Cardiac muscle cell (in vitro differentiated cells and primary cell): ENCODE results near the gene KMT2C. TPM values are rescaled to one million over a fixed set of nuclear protein-coding genes. Genes with fewer than 3 reads are reported as not detected.
"Not testable (repeated sequence)": the region's sequence is repeated elsewhere in the genome, so short reads cannot be mapped to it uniquely, and the experiment has no call there.

Source experiments
- DNase-seq, 2 donors: peaks; one replicate each; pipeline versions ENCODE4 v3.0.0 to v3.0.0-alpha.2; 2010 to 2017; ENCODE audit warnings: low read depth in 1 of 2, low spot score in 1 of 2
- H3K27ac ChIP-seq: fragments of 200-600 bp; sonication (generic); 2 replicates; pipeline ENCODE4 v1.5.1; 2016
- H3K27me3 ChIP-seq: fragments of 200-600 bp; sonication (generic); 2 replicates; pipeline ENCODE4 v1.6.0; 2016; ENCODE audit warnings: control low read depth
- H3K36me3 ChIP-seq: fragments of 200-600 bp; sonication (generic); 2 replicates; pipeline ENCODE4 v1.5.1; 2016; ENCODE audit warnings: control low read depth
- H3K4me1 ChIP-seq: fragments of 200-600 bp; sonication (generic); 2 replicates; pipeline ENCODE4 v1.8.1; 2017; ENCODE audit warnings: low read depth, mild to moderate bottlenecking, mixed run types
- H3K4me3 ChIP-seq: fragments of 200-600 bp; sonication (generic); 2 replicates; pipeline ENCODE4 v1.5.1; 2016; ENCODE audit warnings: mild to moderate bottlenecking
- H3K9me3 ChIP-seq: fragments of 200-600 bp; sonication (generic); 2 replicates; pipeline ENCODE4 v1.5.1; 2017; ENCODE audit warnings: low read depth, mild to moderate bottlenecking, control low read depth
- CTCF ChIP-seq: IDR thresholded peaks from 2 replicates; pipeline ENCODE4 v1.5.1; 2012; ENCODE audit warnings: low read depth, mild to moderate bottlenecking, low read length
- polyA plus RNA-seq: library from polyadenylated mRNA; unstranded; fragments of >200 nt; fragmentation: Nextera tagmentation; extraction: Ambion mirVana; gene quantifications from 2 replicates; pipeline ENCODE4 v1.2.1, GENCODE V29; 2016
- total RNA-seq: library from RNA; depleted of rRNA; stranded (reverse); fragments of >200 nt; gene quantifications from 2 replicates; pipeline ENCODE4 v1.2.3, GENCODE V29; 2016

Gene KMT2C
- total and polyA plus RNA-seq, 2 experiments from 2014 or later = 22.8 to 37.3 TPM

- peaks cover 5% of the 10 kb centered on the region for H3K36me3 ChIP-seq
- H3K9me3 ChIP-seq = no peaks in the 10 kb centered on the region
- no peak overlapping the region for H3K4me3 ChIP-seq
- no peak for DNase-seq
- H3K27me3 ChIP-seq = no peaks in the 10 kb centered on the region
- TF ChIP-seq CTCF = no peak
- H3K4me1 ChIP-seq = peaks cover 36% of the 10 kb centered on the region
- H3K27ac ChIP-seq = no peak overlapping the region
Measured at GRCh38 chr7:152313217-152313616, 122.6 kb downstream of the KMT2C start.

GRCh38 chr7:152312316-152312715, 123.5 kb downstream of the KMT2C start:
- Histone ChIP-seq H3K4me1 (peaks cover 36% of the 10 kb centered on the region), H3K27me3 (no peaks in the 10 kb centered on the region), H3K27ac (no peak overlapping the region), H3K36me3 (peaks cover 11% of the 10 kb centered on the region), H3K4me3 (no peak overlapping the region), H3K9me3 (no peaks in the 10 kb centered on the region)
- peak; percentile 56 to 62 for DNase-seq
- no peak for TF ChIP-seq CTCF

GRCh38 chr7:152307902-152308301, 127.9 kb downstream of the KMT2C start:
- Histone ChIP-seq H3K27me3 (no peaks in the 10 kb centered on the region), H3K9me3 (no peaks in the 10 kb centered on the region), H3K36me3 (peaks cover 15% of the 10 kb centered on the region), H3K4me3 (no peak overlapping the region), H3K4me1 (peaks cover 20% of the 10 kb centered on the region), H3K27ac (no peak overlapping the region)
- TF ChIP-seq CTCF = no peak
- DNase-seq = no peak

- H3K9me3 ChIP-seq, H3K27me3 ChIP-seq, H3K27ac ChIP-seq, H3K36me3 ChIP-seq, H3K4me1 ChIP-seq, DNase-seq, H3K4me3 ChIP-seq: not testable (repeated sequence)
Measured at GRCh38 chr7:152299542-152300143, 136.2 kb downstream of the KMT2C start.

- H3K4me3 ChIP-seq = no peak overlapping the region
- TF ChIP-seq CTCF = no peak
- no peak overlapping the region for H3K27ac ChIP-seq
- H3K36me3 ChIP-seq = peaks cover 5% of the 10 kb centered on the region
- H3K4me1 ChIP-seq = no peaks in the 10 kb centered on the region
- DNase-seq = no peak
- H3K9me3 ChIP-seq = no peaks in the 10 kb centered on the region
- H3K27me3 ChIP-seq = no peaks in the 10 kb centered on the region
Measured at GRCh38 chr7:152292897-152293296, 142.9 kb downstream of the KMT2C start.

- H3K4me3 ChIP-seq, H3K36me3 ChIP-seq, H3K4me1 ChIP-seq, H3K27me3 ChIP-seq, H3K9me3 ChIP-seq, DNase-seq, H3K27ac ChIP-seq: not testable (repeated sequence)
Measured at GRCh38 chr7:152286972-152287371, 148.8 kb downstream of the KMT2C start.

GRCh38 chr7:152286219-152286618, 149.6 kb downstream of the KMT2C start:
- H3K4me3 ChIP-seq, H3K36me3 ChIP-seq, H3K27me3 ChIP-seq, DNase-seq, H3K27ac ChIP-seq, H3K4me1 ChIP-seq, H3K9me3 ChIP-seq: not testable (repeated sequence)

- H3K27me3 ChIP-seq, H3K4me3 ChIP-seq, DNase-seq, H3K27ac ChIP-seq, H3K36me3 ChIP-seq, H3K9me3 ChIP-seq, H3K4me1 ChIP-seq: not testable (repeated sequence)
Measured at GRCh38 chr7:152284998-152285397, 150.8 kb downstream of the KMT2C start.

- not testable (repeated sequence) for H3K27ac ChIP-seq, DNase-seq, H3K4me1 ChIP-seq, H3K36me3 ChIP-seq, H3K9me3 ChIP-seq, H3K27me3 ChIP-seq, H3K4me3 ChIP-seq
Measured at GRCh38 chr7:152277687-152278086, 158.1 kb downstream of the KMT2C start.

- not testable (repeated sequence) for H3K4me3 ChIP-seq, H3K27me3 ChIP-seq, H3K9me3 ChIP-seq, H3K4me1 ChIP-seq, H3K27ac ChIP-seq, H3K36me3 ChIP-seq
- peak in 1 of 2 donors; percentile 63 for DNase-seq
Measured at GRCh38 chr7:152270427-152270826, 165.4 kb downstream of the KMT2C start.
